SK-N-SH treated with all-trans-retinoic acid at 6 μM for 48 hours (cell line): Measurements from ENCODE around the gene LYPD8.
A peak's percentile ranks its signal among the peaks of the same experiment; 100 is the strongest.

ENCODE experiments used
- ATAC-seq: fragments of 200-7000 bp; cut with Tn5 transposase; 3 replicates; pipeline ENCODE4 v1.9.1; 2020; ENCODE audit warnings: mild to moderate bottlenecking, moderate library complexity
- CSDC2 ChIP-seq: fragments of 250-450 bp; sonication (Bioruptor Pico); IDR thresholded peaks from 2 replicates; pipeline ENCODE4 v1.5.0; 2020; ENCODE audit warnings: mild to moderate bottlenecking, moderate library complexity
- CSRNP3 ChIP-seq: fragments of 250-450 bp; sonication (Bioruptor Pico); IDR thresholded peaks from 2 replicates; pipeline ENCODE4 v1.5.1; 2021; ENCODE audit warnings: mild to moderate bottlenecking, moderate library complexity
- ESRRG ChIP-seq: fragments of 250-450 bp; sonication (Bioruptor Pico); IDR thresholded peaks from 2 replicates; pipeline ENCODE4 v1.6.1; 2021; ENCODE audit warnings: mild to moderate bottlenecking
- GLIS3 ChIP-seq: fragments of 250-450 bp; sonication (Bioruptor Pico); IDR thresholded peaks from 2 replicates; pipeline ENCODE4 v1.5.0; 2020; ENCODE audit warnings: mild to moderate bottlenecking, moderate library complexity
- ISL1 ChIP-seq: fragments of 250-450 bp; sonication (Bioruptor Pico); IDR thresholded peaks from 2 replicates; pipeline ENCODE4 v2.1.2; 2022; ENCODE audit warnings: mild to moderate bottlenecking, moderate library complexity
- OSR1 ChIP-seq: fragments of 250-450 bp; sonication (Bioruptor Pico); IDR thresholded peaks from 2 replicates; pipeline ENCODE4 v1.8.0; 2022; ENCODE audit warnings: moderate library complexity, mild to moderate bottlenecking, inconsistent platforms
- PATZ1 ChIP-seq: fragments of 250-450 bp; sonication (Bioruptor Pico); IDR thresholded peaks from 2 replicates; pipeline ENCODE4 v1.8.0; 2020; ENCODE audit warnings: mild to moderate bottlenecking, moderate library complexity, borderline replicate concordance
- POU6F1 ChIP-seq: fragments of 250-450 bp; sonication (Bioruptor Pico); IDR thresholded peaks from 2 replicates; pipeline ENCODE4 v1.8.0; 2021; ENCODE audit warnings: low read depth, mild to moderate bottlenecking, moderate library complexity, borderline replicate concordance
- PPARA ChIP-seq: fragments of 250-450 bp; sonication (Bioruptor Pico); IDR thresholded peaks from 2 replicates; pipeline ENCODE4 v1.5.0; 2020; ENCODE audit warnings: mild to moderate bottlenecking, borderline replicate concordance
- RARB ChIP-seq: fragments of 250-450 bp; sonication (Bioruptor Pico); IDR thresholded peaks from 2 replicates; pipeline ENCODE4 v1.8.0; 2021; ENCODE audit warnings: mild to moderate bottlenecking, moderate library complexity
- TCF4 ChIP-seq: fragments of 250-450 bp; sonication (Bioruptor Pico); IDR thresholded peaks from 2 replicates; pipeline ENCODE4 v1.8.0; 2021; ENCODE audit warnings: mild to moderate bottlenecking, moderate library complexity, borderline replicate concordance
- TOX ChIP-seq: fragments of 250-450 bp; sonication (Bioruptor Pico); IDR thresholded peaks from 2 replicates; pipeline ENCODE4 v1.8.0; 2021; ENCODE audit warnings: mild to moderate bottlenecking, moderate library complexity, borderline replicate concordance
- TSHZ2 ChIP-seq: fragments of 250-450 bp; sonication (Bioruptor Pico); IDR thresholded peaks from 2 replicates; pipeline ENCODE4 v1.5.0; 2020; ENCODE audit warnings: mild to moderate bottlenecking, moderate library complexity
- ZC3H10 ChIP-seq: fragments of 250-450 bp; sonication (Bioruptor Pico); IDR thresholded peaks from 2 replicates; pipeline ENCODE4 v1.5.1; 2021; ENCODE audit warnings: mild to moderate bottlenecking, moderate library complexity
- ZFP3 ChIP-seq: fragments of 250-450 bp; sonication (Bioruptor Pico); IDR thresholded peaks from 2 replicates; pipeline ENCODE4 v1.5.0; 2020; ENCODE audit warnings: mild to moderate bottlenecking, moderate library complexity
- ZFP30 ChIP-seq: fragments of 450-650 bp; formaldehyde crosslinking; IDR thresholded peaks from 2 replicates; pipeline ENCODE4 v1.5.0; 2022; ENCODE audit warnings: mild to moderate bottlenecking, moderate library complexity
- ZNF565 ChIP-seq: fragments of 450-650 bp; formaldehyde crosslinking; conservative IDR thresholded peaks from 2 replicates; pipeline ENCODE4 v1.5.0; 2020; ENCODE audit warnings: low read depth, mild to moderate bottlenecking, moderate library complexity
- ZNF8 ChIP-seq: fragments of 450-650 bp; formaldehyde crosslinking; IDR thresholded peaks from 2 replicates; pipeline ENCODE4 v1.5.0; 2020; ENCODE audit warnings: mild to moderate bottlenecking, moderate library complexity

The LYPD8 gene

DNA sequence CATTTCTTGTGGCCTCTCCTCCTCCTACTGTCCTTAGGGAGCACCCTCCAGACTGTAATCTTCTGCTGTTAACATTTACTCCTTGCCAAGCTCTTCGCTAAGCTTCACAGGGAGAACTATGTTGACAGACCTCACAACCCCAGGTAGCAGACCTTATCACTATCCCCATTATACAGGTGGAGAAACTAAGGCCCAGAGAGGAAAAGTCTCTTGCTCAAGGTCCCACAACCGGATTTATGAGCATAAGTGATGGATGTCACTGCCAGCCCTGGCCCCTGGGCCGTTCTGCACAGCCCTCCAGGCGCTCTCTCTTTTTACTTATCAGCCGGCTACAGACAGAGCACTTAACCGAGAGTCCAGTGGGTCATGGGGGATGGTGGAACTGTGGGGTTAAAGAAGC is 18.1 kb downstream of the LYPD8 start:
- no peak for ATAC-seq
- no peak for TF ChIP-seq ZFP3 (CRISPR knock-in tag)
- no peak for TF ChIP-seq ZFP30 (CRISPR knock-in tag)
- no peak for TF ChIP-seq OSR1

DNA sequence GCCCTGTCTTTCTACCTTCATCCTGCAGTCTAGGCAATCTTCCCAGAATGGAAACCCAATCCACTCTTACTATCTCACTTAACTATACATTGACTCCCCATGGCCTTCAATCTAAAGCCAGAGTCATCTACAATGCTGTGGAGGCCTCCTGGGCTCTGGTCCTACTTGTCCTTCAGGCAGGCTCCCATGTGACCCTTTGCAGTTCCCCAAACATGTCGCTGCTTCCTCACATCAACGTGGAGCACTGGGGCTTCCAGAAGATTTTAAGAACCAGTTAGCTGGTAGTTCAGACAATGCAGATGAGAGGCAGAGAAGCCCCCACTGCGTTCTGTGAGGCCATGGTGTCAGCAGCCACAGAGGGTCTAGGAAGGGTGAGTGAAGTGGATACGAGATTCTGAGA is 18.6 kb downstream of the LYPD8 start:
- ATAC-seq, result no peak
- TF ChIP-seq ISL1 (CRISPR knock-in tag) (no peak), ZNF8 (CRISPR knock-in tag) (no peak), OSR1 (no peak), ESRRG (CRISPR knock-in tag) (no peak), TOX (CRISPR knock-in tag) (no peak), PATZ1 (CRISPR knock-in tag) (no peak), POU6F1 (no peak), ZC3H10 (no peak), ZFP30 (CRISPR knock-in tag) (no peak), CSRNP3 (CRISPR knock-in tag) (no peak), GLIS3 (CRISPR knock-in tag) (no peak), CSDC2 (CRISPR knock-in tag) (no peak)

GRCh38 chr1:248733566-248733965 is 22.0 kb downstream of the LYPD8 start:
- no peak for TF ChIP-seq PPARA (CRISPR knock-in tag)
- no peak for TF ChIP-seq ZFP3 (CRISPR knock-in tag)
- no peak for TF ChIP-seq ZNF565 (CRISPR knock-in tag)
- no peak for TF ChIP-seq ESRRG (CRISPR knock-in tag)
- ATAC-seq, result no peak

- peak; percentile 98 for ATAC-seq
These were observed 24.8 kb downstream of the LYPD8 start for GRCh38 chr1:248730507-248731335.

GRCh38 chr1:248714248-248714647 is 41.3 kb downstream of the LYPD8 start:
- TF ChIP-seq TCF4 (CRISPR knock-in tag), result no peak
- no peak for TF ChIP-seq PATZ1 (CRISPR knock-in tag)
- no peak for TF ChIP-seq TSHZ2 (CRISPR knock-in tag)
- no peak for TF ChIP-seq CSRNP3 (CRISPR knock-in tag)
- TF ChIP-seq TOX (CRISPR knock-in tag), result no peak
- TF ChIP-seq RARB (CRISPR knock-in tag), result no peak
- no peak for ATAC-seq

More at GRCh38 chr1:248730507-248731335, 24.8 kb downstream of the LYPD8 start:
- TF ChIP-seq OSR1 (no peak), ZFP3 (CRISPR knock-in tag) (peak; percentile 64; the same call in 1 of the 2 replicates)
